Endothelial cell of umbilical vein (primary cell): ENCODE data around the gene CD63.

Experiments used
- EZH2 ChIP-seq: IDR thresholded peaks from 2 replicates; pipeline ENCODE4 v1.6.1; 2012; ENCODE audit warnings: borderline replicate concordance, low read depth, mild to moderate bottlenecking, moderate library complexity, low read length, inconsistent platforms; ENCODE audit not compliant: severe bottlenecking
- FOS ChIP-seq: IDR thresholded peaks from 2 replicates; pipeline ENCODE4 v1.6.1; 2011; ENCODE audit warnings: mild to moderate bottlenecking, low read length, moderate library complexity, borderline replicate concordance; ENCODE audit not compliant: insufficient read depth
- GATA2 ChIP-seq: IDR thresholded peaks from 2 replicates; pipeline ENCODE4 v1.7.0; 2011; ENCODE audit warnings: low read depth, mild to moderate bottlenecking, moderate library complexity, mixed read lengths, low read length; ENCODE audit not compliant: insufficient read length, insufficient read depth
- JUN ChIP-seq: IDR thresholded peaks from 2 replicates; pipeline ENCODE4 v1.6.1; 2011; ENCODE audit warnings: borderline replicate concordance, low read depth; ENCODE audit not compliant: insufficient read length, insufficient read depth
- MYC ChIP-seq: IDR thresholded peaks from one replicate; pipeline ENCODE4 v1.6.1; 2011; ENCODE audit warnings: mild to moderate bottlenecking, low read depth, low read length
- POLR2A ChIP-seq: IDR thresholded peaks from 2 replicates; pipeline ENCODE4 v1.6.1; 2012; ENCODE audit warnings: low read depth, mild to moderate bottlenecking, control low read depth, low read length
- POLR2AphosphoS5 ChIP-seq: IDR thresholded peaks from 2 replicates; pipeline ENCODE4 v1.6.1; 2012; ENCODE audit warnings: low read depth, mild to moderate bottlenecking, control low read depth, low read length, moderate library complexity; ENCODE audit not compliant: insufficient read depth
- TF ChIP-seq, protein P1 (sequence below), 2 donors: IDR thresholded peaks; 1 replicate in 1 of 2; 2 replicates in 1 of 2; pipeline ENCODE4 v1.5.1; 2011; ENCODE audit warnings: low read length in 2 of 2, mild to moderate bottlenecking in 2 of 2, moderate library complexity in 2 of 2, control low read depth in 1 of 2, inconsistent platforms in 1 of 2, low read depth in 1 of 2; ENCODE audit not compliant: insufficient read depth in 1 of 2; ENCODE audit errors: extremely low read depth in 1 of 2
- TF ChIP-seq, protein P2 (sequence below): IDR thresholded peaks from 2 replicates; pipeline ENCODE4 v1.6.1; 2011; ENCODE audit not compliant: insufficient read depth, insufficient read length

DNA sequence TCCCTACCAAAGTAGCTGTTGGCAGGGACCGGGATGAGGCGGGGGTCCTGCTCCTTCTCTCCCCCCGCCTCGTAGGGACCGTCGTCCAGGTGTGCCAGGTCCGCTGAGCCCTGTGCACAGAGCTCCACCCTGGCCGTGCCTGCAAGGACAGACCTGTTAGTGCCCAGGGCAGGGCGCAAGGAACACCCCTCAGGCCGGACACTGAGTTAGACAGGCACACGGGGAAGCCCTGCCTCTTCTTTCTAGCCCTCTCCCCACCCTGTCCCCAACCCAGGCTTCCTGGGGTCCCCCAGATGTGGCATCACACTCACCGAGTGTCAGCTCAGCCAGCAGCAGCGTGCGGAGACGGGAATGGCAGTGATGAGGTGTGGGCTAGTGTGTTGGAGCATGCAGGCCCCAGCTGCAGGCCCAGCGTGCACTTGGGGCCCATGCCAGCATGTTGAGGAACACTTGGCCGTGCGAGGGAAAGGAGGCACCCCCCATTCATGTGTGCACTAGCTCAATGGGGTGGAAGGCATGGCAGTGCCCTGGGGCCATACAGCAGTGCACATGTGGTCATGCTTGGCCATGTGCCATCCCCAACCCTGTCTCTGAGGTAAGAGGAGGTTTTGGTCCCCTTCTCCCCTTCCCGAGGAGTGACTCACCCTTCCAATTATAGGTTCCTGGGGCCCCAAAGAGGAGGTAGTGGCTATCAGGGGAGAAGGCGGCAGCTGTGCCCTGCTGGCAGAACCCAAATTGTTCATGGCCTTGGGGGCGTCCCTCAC is 28.4 kb downstream of the CD63 start:
- TF ChIP-seq POLR2A (no peak), EZH2 (no peak), POLR2AphosphoS5 (no peak), JUN (no peak), FOS (no peak), GATA2 (no peak), MYC (no peak)
- TF ChIP-seq, protein P1, sequence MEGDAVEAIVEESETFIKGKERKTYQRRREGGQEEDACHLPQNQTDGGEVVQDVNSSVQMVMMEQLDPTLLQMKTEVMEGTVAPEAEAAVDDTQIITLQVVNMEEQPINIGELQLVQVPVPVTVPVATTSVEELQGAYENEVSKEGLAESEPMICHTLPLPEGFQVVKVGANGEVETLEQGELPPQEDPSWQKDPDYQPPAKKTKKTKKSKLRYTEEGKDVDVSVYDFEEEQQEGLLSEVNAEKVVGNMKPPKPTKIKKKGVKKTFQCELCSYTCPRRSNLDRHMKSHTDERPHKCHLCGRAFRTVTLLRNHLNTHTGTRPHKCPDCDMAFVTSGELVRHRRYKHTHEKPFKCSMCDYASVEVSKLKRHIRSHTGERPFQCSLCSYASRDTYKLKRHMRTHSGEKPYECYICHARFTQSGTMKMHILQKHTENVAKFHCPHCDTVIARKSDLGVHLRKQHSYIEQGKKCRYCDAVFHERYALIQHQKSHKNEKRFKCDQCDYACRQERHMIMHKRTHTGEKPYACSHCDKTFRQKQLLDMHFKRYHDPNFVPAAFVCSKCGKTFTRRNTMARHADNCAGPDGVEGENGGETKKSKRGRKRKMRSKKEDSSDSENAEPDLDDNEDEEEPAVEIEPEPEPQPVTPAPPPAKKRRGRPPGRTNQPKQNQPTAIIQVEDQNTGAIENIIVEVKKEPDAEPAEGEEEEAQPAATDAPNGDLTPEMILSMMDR (IDR thresholded peaks at IDR 0.05; ENCODE audit: extremely low read depth in 1 of 2, insufficient read depth in 1 of 2, low read depth in 1 of 2, low read length in 2 of 2): no peak
- TF ChIP-seq, protein P2, sequence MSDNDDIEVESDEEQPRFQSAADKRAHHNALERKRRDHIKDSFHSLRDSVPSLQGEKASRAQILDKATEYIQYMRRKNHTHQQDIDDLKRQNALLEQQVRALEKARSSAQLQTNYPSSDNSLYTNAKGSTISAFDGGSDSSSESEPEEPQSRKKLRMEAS: no peak
